ENCODE results near the gene SMIM35.

GRCh38 chr11:117962826-117963225, 123.9 kb downstream of the SMIM35 start:
- no peak for TF ChIP-seq CTCF (conservative IDR thresholded peaks at IDR 0.05 in 1 of 2, IDR thresholded peaks at IDR 0.05 in 1 of 2; ENCODE audit: low read depth in 1 of 2, low read length in 2 of 2)
- TF ChIP-seq EZH2 (IDR thresholded peaks at IDR 0.05; ENCODE audit: low read length, missing control alignments), result no peak
